Mesenchymal stem cell (in vitro differentiated cells and primary cell): ENCODE measurements around the gene CCR6.

Source experiments
- DNase-seq: peaks from one replicate; pipeline ENCODE4 v3.0.0-alpha.2; 2013
- H2AFZ ChIP-seq: one replicate; pipeline ENCODE4 v1.6.1; 2013; ENCODE audit warnings: low read depth, mild to moderate bottlenecking, control low read depth, inconsistent platforms, low read length, moderate library complexity
- H2AK5ac ChIP-seq: 2 replicates; pipeline ENCODE4 v1.6.1; 2013; ENCODE audit warnings: low read length, moderate library complexity, mild to moderate bottlenecking, inconsistent platforms; ENCODE audit not compliant: severe bottlenecking
- H2BK120ac ChIP-seq: one replicate; pipeline ENCODE4 v1.6.1; 2013; ENCODE audit warnings: low read depth, mild to moderate bottlenecking, inconsistent platforms, low read length, moderate library complexity
- H2BK12ac ChIP-seq, 2 experiments: one replicate each; pipeline ENCODE4 v1.6.1; 2013; ENCODE audit warnings: inconsistent platforms in 2 of 2, low read length in 2 of 2, mild to moderate bottlenecking in 2 of 2, moderate library complexity in 2 of 2, control low read depth in 1 of 2
- H2BK15ac ChIP-seq: one replicate; pipeline ENCODE4 v1.6.1; 2013; ENCODE audit warnings: mild to moderate bottlenecking, low read depth, inconsistent platforms; ENCODE audit not compliant: poor library complexity, severe bottlenecking
- H2BK5ac ChIP-seq: 2 replicates; pipeline ENCODE4 v1.6.1; 2013; ENCODE audit warnings: low read depth, mild to moderate bottlenecking, low read length, control low read depth, inconsistent platforms; ENCODE audit not compliant: poor library complexity, severe bottlenecking
- H3K14ac ChIP-seq, 2 experiments: one replicate each; pipeline ENCODE4 v1.6.1; 2013; ENCODE audit warnings: inconsistent platforms in 2 of 2, low read length in 2 of 2, control low read depth in 1 of 2, mild to moderate bottlenecking in 1 of 2, moderate library complexity in 1 of 2
- H3K18ac ChIP-seq, 2 experiments: one replicate each; pipeline ENCODE4 v1.6.1; 2013; ENCODE audit warnings: inconsistent platforms in 2 of 2, low read length in 2 of 2, control low read depth in 1 of 2, low read depth in 1 of 2, mild to moderate bottlenecking in 1 of 2
- H3K23ac ChIP-seq, 2 experiments: one replicate each; pipeline ENCODE4 v1.6.1; 2013; ENCODE audit warnings: inconsistent platforms in 2 of 2, low read length in 2 of 2, mild to moderate bottlenecking in 2 of 2, moderate library complexity in 2 of 2, control low read depth in 1 of 2
- H3K27ac ChIP-seq: 2 replicates; pipeline ENCODE4 v1.5.1; 2013; ENCODE audit warnings: mild to moderate bottlenecking, moderate library complexity, low read length, control low read depth, inconsistent platforms; ENCODE audit not compliant: poor library complexity, severe bottlenecking
- H3K27me3 ChIP-seq, 2 experiments: 2 replicates each; pipeline versions ENCODE4 v1.6.1 to v1.7.0; 2013; ENCODE audit warnings: low read length in 2 of 2, mild to moderate bottlenecking in 2 of 2, moderate library complexity in 2 of 2, control low read depth in 1 of 2, inconsistent platforms in 1 of 2; ENCODE audit not compliant: control insufficient read depth in 1 of 2, insufficient read depth in 1 of 2
- H3K36me3 ChIP-seq, 2 experiments: 2 replicates each; pipeline versions ENCODE4 v1.6.1 to v1.7.0; 2013; ENCODE audit warnings: low read length in 2 of 2, control low read depth in 1 of 2, inconsistent platforms in 1 of 2, low read depth in 1 of 2, mild to moderate bottlenecking in 1 of 2; ENCODE audit not compliant: insufficient read depth in 2 of 2, control insufficient read depth in 1 of 2
- H3K4ac ChIP-seq, 2 experiments: one replicate each; pipeline ENCODE4 v1.6.1; 2013; ENCODE audit warnings: inconsistent platforms in 2 of 2, low read length in 2 of 2, mild to moderate bottlenecking in 2 of 2, moderate library complexity in 2 of 2, control low read depth in 1 of 2, low read depth in 1 of 2
- H3K4me1 ChIP-seq: 2 replicates; pipeline ENCODE4 v1.6.1; 2013; ENCODE audit warnings: low read depth, low read length, control low read depth; ENCODE audit not compliant: control insufficient read depth, insufficient read depth
- H3K4me2 ChIP-seq: 2 replicates; pipeline ENCODE4 v1.6.1; 2013; ENCODE audit warnings: low read length, mild to moderate bottlenecking, inconsistent platforms; ENCODE audit not compliant: poor library complexity, severe bottlenecking
- H3K4me3 ChIP-seq, 2 experiments: 2 replicates each; pipeline versions ENCODE4 v1.5.1 to v1.7.0; 2013; ENCODE audit warnings: low read length in 2 of 2, mild to moderate bottlenecking in 2 of 2, control low read depth in 1 of 2, low read depth in 1 of 2; ENCODE audit not compliant: insufficient read depth in 1 of 2
- H3K79me1 ChIP-seq: replicated peaks from 2 replicates; pipeline ENCODE4 v1.6.1; 2013; ENCODE audit warnings: mild to moderate bottlenecking, control low read depth, low read length, inconsistent platforms; ENCODE audit not compliant: poor library complexity, severe bottlenecking
- H3K9ac ChIP-seq: 2 replicates; pipeline ENCODE4 v1.7.0; 2013; ENCODE audit warnings: mild to moderate bottlenecking, low read length, moderate library complexity
- H3K9me3 ChIP-seq: 2 replicates; pipeline ENCODE4 v1.7.0; 2013; ENCODE audit warnings: mild to moderate bottlenecking, low read length; ENCODE audit not compliant: control insufficient read depth
- H4K8ac ChIP-seq: one replicate; pipeline ENCODE4 v1.6.1; 2013; ENCODE audit warnings: inconsistent platforms, mild to moderate bottlenecking, low read length, moderate library complexity
- H4K91ac ChIP-seq: one replicate; pipeline ENCODE4 v1.6.1; 2013; ENCODE audit warnings: mild to moderate bottlenecking, low read length, inconsistent platforms
- WGBS: methylation state at CpG from one replicate; pipeline ENCODE4 v1.1.7; 2013; ENCODE audit warnings: mixed read lengths; 5-methylcytosine and 5-hydroxymethylcytosine counted together

The CCR6 gene

DNA sequence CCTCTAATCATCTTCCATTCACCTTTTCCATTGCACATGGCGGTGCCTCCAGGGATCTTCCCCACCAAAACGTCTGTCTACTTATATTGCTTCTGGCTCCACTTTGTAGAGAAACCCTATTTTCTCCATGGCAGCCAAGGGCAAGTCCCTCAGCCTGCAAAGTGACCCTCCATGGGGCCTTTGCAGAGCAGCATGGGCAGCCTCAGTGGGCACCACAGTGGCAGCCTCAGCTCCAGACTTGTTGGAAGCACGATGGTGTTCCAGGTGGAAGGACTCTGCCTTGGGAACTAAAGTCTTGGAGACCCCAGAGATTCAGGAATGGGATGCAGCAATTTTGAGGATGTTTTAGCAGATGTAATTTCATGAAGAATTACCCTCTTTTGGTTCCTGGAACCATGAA is 18.5 kb upstream of the CCR6 start:
- no peak overlapping the region for H4K91ac ChIP-seq
- no peak overlapping the region for H3K27ac ChIP-seq
- no peaks in the 10 kb centered on the region for H3K27me3 ChIP-seq
- H3K9me3 ChIP-seq = peaks cover 3% of the 10 kb centered on the region
- H3K4me1 ChIP-seq = no peaks in the 10 kb centered on the region
- no peaks in the 10 kb centered on the region for H3K79me1 ChIP-seq
- H3K14ac ChIP-seq = no peak overlapping the region
- no peak overlapping the region for H2BK15ac ChIP-seq
- H3K18ac ChIP-seq = no peak overlapping the region
- no peak overlapping the region for H2AK5ac ChIP-seq
- no peak overlapping the region for H2BK5ac ChIP-seq
- H2AFZ ChIP-seq = no peak overlapping the region
- no peak overlapping the region for H2BK120ac ChIP-seq
- no peak overlapping the region for H3K4me2 ChIP-seq
- DNase-seq = no peak
- H2BK12ac ChIP-seq = no peak overlapping the region
- no peaks in the 10 kb centered on the region for H3K36me3 ChIP-seq
- H3K4ac ChIP-seq = no peak overlapping the region
- H3K23ac ChIP-seq = no peak overlapping the region
- H3K4me3 ChIP-seq = no peak overlapping the region
- WGBS = 79% methylated on average over 3 of the region's 3 CpGs
- H4K8ac ChIP-seq = no peak overlapping the region
- H3K9ac ChIP-seq = no peak overlapping the region

DNA sequence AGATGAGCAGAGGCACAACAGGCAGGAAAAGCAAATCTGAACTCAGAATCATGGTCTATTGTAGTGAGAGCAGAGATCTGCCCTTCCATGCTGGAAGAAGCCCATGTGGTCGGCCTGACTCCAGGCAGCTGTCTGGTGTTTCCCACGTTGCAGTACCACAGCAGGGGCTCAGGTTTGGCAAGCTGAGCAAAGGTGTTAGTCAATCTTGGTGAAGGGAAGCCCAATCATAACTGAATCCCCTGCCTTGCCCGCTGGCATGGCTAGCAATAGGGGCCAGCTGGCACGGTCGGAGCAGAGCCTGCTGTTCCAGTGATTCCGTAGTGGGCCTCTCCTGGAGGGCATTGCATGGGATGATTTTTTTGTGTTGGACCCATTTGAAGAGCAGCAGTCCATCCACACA is 17.8 kb upstream of the CCR6 start:
- no peak overlapping the region for H4K91ac ChIP-seq
- H4K8ac ChIP-seq = no peak overlapping the region
- H3K79me1 ChIP-seq = no peaks in the 10 kb centered on the region
- no peak overlapping the region for H3K18ac ChIP-seq
- DNase-seq = no peak
- H3K36me3 ChIP-seq = no peaks in the 10 kb centered on the region
- H2BK12ac ChIP-seq = no peak overlapping the region
- H3K4me3 ChIP-seq = no peak overlapping the region
- H3K4ac ChIP-seq = no peak overlapping the region
- no peak overlapping the region for H2BK120ac ChIP-seq
- H3K23ac ChIP-seq = no peak overlapping the region
- H3K27me3 ChIP-seq = no peaks in the 10 kb centered on the region
- H2BK5ac ChIP-seq = no peak overlapping the region
- no peak overlapping the region for H3K27ac ChIP-seq
- no peak overlapping the region for H3K4me2 ChIP-seq
- H2AK5ac ChIP-seq = no peak overlapping the region
- no peak overlapping the region for H2BK15ac ChIP-seq
- 93% methylated on average over 6 of the region's 6 CpGs for WGBS
- no peak overlapping the region for H3K9ac ChIP-seq
- H2AFZ ChIP-seq = no peak overlapping the region
- H3K9me3 ChIP-seq = peaks cover 3% of the 10 kb centered on the region
- no peaks in the 10 kb centered on the region for H3K4me1 ChIP-seq
- H3K14ac ChIP-seq = no peak overlapping the region

GRCh38 chr6:167106406-167106805 is 16.5 kb upstream of the CCR6 start:
- DNase-seq = no peak
- Histone ChIP-seq H2BK120ac (no peak overlapping the region), H3K14ac (no peak overlapping the region), H2BK5ac (no peak overlapping the region), H3K4me3 (no peak overlapping the region), H2BK15ac (no peak overlapping the region), H2AK5ac (no peak overlapping the region), H3K27me3 (no peaks in the 10 kb centered on the region), H3K9me3 (peaks cover 3% of the 10 kb centered on the region), H3K4ac (no peak overlapping the region), H2BK12ac (no peak overlapping the region), H3K9ac (no peak overlapping the region), H3K4me1 (no peaks in the 10 kb centered on the region), H3K36me3 (no peaks in the 10 kb centered on the region), H3K4me2 (no peak overlapping the region), H3K23ac (no peak overlapping the region), H3K79me1 (no peaks in the 10 kb centered on the region), H4K8ac (no peak overlapping the region), H3K27ac (no peak overlapping the region), H3K18ac (no peak overlapping the region), H2AFZ (no peak overlapping the region), H4K91ac (no peak overlapping the region)
- 36% methylated on average over 1 of the region's 1 CpG for WGBS

DNA sequence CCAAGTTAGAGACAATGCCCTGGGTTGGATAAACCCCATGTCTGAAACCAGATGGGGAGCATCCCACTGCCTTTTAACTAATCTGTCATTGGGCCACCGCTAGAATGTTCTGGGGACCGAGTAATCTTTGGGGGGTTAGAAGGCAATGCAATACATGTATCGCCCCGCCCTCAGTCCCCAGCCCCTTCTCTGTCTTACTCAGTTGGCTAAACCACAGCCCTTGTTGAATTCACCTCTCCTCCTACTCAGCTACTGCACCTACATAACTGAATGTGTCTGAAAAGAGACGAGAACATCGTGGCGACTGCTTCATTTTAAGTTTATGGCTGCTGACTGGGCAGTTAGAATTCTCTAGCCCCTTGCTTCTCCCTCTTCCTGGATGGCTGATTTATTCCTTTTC is 15.1 kb upstream of the CCR6 start:
- no peak overlapping the region for H2BK15ac ChIP-seq
- H3K23ac ChIP-seq = no peak overlapping the region
- no peak overlapping the region for H2BK120ac ChIP-seq
- H3K4me1 ChIP-seq = no peaks in the 10 kb centered on the region
- peaks cover 3% of the 10 kb centered on the region for H3K9me3 ChIP-seq
- no peak overlapping the region for H2AFZ ChIP-seq
- H3K4ac ChIP-seq = no peak overlapping the region
- no peaks in the 10 kb centered on the region for H3K79me1 ChIP-seq
- H2BK5ac ChIP-seq = no peak overlapping the region
- no peaks in the 10 kb centered on the region for H3K36me3 ChIP-seq
- H3K9ac ChIP-seq = no peak overlapping the region
- no peak overlapping the region for H3K18ac ChIP-seq
- no peak overlapping the region for H3K27ac ChIP-seq
- no peak overlapping the region for H4K91ac ChIP-seq
- no peak for DNase-seq
- no peak overlapping the region for H3K4me3 ChIP-seq
- no peak overlapping the region for H3K4me2 ChIP-seq
- no peak overlapping the region for H2AK5ac ChIP-seq
- 80% methylated on average over 7 of the region's 7 CpGs for WGBS
- no peak overlapping the region for H3K14ac ChIP-seq
- peaks cover 0 to 3% of the 10 kb centered on the region in 2 experiments for H3K27me3 ChIP-seq
- H2BK12ac ChIP-seq = no peak overlapping the region
- H4K8ac ChIP-seq = no peak overlapping the region
